Measurements from ENCODE around the gene BICRAL. TPM values are rescaled to one million over a fixed set of nuclear protein-coding genes. Genes with fewer than 3 reads are reported as not detected.

BICRAL gene
- total RNA-seq, 4 donors from 2014 or later: 15.8 to 22.8 (median 16.9) TPM

DNA sequence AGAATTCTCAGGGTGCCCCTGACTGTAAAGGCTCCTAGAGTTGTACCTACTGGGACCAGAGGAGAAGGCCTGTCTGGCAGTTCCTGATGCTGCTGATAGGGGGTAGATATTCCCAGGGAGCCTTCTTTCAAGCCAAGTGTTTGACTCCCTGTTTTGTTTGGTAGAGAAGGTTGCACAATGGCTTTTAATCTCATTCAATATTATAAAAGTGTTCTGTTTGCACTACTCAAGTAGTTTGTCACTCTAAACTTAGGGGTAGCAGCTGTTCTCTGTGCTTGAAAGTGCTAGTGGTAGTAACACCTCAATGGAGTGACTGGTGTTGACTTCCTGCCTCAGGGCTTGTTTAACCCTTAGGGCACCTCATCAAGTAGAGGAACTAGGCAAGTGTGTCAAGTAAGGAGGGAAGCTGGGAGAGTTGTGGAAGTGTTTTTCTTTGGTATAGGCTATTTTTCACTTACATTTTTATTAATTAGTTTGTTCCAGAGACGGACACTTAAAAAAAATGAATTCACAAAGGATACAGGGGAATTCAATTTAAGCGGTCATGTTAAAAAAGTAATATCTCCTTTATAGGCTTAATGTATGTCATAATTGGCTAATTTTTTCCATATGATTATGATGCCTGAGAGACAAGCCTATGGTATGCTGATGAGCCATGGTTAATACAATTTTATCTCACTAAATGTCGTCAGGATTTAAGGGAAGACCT, 38.1 kb downstream of the BICRAL start:
- TF ChIP-seq CTCF (IDR thresholded peaks at IDR 0.05; ENCODE audit: low read depth): no peak

DNA sequence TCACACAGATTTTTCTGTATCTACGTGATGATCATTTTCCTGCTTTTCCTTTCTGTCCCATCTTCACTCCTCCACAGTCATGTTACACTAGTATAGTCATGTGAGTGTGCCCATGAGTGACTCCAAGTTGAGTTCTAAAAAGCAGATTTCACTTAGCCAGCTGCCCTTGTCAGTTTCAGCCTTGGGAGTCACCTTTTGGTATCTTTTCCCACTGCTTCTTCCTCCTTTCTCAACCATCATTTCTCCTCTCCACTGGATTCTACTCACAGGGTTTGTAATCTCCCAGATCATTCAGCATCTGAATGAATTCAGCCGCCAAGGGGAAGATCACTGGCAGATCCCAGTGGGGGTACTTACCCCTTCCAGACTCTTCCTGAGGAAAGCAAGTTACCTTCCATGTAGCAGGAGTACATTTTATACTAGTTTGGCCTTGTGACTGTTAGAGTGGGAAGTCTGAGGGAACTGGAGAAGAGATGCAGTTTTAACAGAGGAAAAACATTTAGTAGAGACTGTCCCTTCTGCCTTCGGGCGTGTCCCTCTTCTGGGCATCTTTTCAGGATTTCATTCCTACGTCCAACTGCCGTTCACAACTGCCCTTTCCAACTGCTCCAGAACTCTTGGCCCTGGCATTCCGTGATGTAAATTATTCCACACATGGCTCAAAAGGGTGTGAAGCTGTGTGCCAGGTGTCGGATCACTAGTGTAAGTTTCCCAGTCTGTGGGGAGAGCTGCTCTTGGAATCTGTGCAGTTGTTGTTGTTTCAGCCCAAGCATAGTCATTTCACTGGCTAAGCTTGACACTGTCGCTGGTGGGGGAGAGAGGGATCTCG, 38.9 kb downstream of the BICRAL start:
- no peak for TF ChIP-seq CTCF (IDR thresholded peaks at IDR 0.05; ENCODE audit: low read depth)

DNA sequence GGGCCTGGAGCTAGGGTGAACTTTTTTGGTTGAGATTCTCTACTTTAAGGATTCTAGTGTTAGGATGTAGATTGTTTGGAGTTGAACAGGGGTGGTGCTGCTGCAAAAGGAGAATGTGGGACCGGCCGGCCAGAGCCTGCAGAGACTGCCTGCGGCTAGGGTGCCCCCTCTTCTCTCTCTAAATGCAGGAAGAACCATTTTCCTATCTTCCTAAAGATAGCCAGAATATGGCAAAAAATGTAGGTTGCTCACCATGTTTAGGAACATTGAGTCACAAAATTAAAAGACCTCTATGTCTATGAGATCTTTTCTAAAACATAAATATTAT, 39.5 kb downstream of the BICRAL start:
- no peak for TF ChIP-seq CTCF (IDR thresholded peaks at IDR 0.05; ENCODE audit: low read depth)

- TF ChIP-seq CTCF (IDR thresholded peaks at IDR 0.05; ENCODE audit: low read depth): no peak
Measured at GRCh38 chr6:42821846-42822245, 40.0 kb downstream of the BICRAL start.

- TF ChIP-seq CTCF (IDR thresholded peaks at IDR 0.05; ENCODE audit: low read depth): no peak
Measured at GRCh38 chr6:42829561-42830092, 47.8 kb downstream of the BICRAL start.

DNA sequence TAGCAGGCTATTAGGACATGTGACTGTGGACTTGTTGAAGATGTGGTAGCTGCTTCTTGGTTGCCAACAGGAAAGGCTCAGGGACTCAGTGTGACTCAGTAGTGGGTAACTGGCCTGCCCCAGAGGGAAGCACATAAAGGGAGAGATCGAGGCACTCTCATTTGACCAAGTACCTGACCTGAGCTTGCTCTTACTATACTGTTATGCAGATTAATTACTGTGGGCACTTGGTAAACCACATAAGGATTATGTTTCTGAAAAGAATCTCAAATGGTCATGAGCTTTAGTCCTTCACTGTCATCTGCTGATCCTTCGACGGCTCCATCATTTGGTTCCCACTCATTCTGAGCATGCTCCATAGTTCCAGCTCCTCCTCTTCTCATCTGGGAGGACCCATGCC, 49.4 kb downstream of the BICRAL start:
- no peak for TF ChIP-seq CTCF (IDR thresholded peaks at IDR 0.05; ENCODE audit: low read depth)

DNA sequence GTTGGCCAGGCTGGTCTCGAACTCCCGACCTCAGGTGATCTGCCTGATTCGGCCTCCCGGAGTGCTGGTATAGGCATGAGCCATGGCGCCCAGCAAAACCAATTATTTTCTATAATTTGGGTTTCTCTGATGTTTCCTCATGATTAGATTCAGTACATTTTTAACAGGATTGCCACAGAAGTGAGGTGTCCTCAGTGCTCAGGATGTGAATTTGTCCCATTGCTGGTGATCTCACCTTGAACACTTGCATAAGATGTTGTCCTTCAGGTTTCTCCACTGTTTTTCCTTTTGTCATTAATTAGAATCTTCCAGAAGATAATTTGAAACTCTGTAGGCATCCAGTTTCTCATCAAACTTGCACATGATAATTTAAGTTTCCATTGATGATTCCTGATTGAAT, 52.2 kb downstream of the BICRAL start:
- no peak for TF ChIP-seq CTCF (IDR thresholded peaks at IDR 0.05; ENCODE audit: low read depth)
